Neural cell (in vitro differentiated cells): ENCODE data around the gene ZNHIT1.

ENCODE experiments used
- EP300 ChIP-seq: fragments of 450-650 bp; conservative IDR thresholded peaks from 2 replicates; pipeline ENCODE4 v1.6.1; 2014; ENCODE audit warnings: antibody characterized with exemption, mild to moderate bottlenecking, moderate library complexity; ENCODE audit not compliant: poor library complexity, severe bottlenecking
- EZH2 ChIP-seq: fragments of 200-600, 300-800 bp; shearing (Covaris generic), sonication (generic); IDR thresholded peaks from 2 replicates; pipeline ENCODE4 v1.6.1; 2014; ENCODE audit warnings: antibody characterized with exemption, low read length, borderline replicate concordance, mild to moderate bottlenecking; ENCODE audit not compliant: insufficient read depth, poor library complexity, severe bottlenecking
- POLR2AphosphoS5 ChIP-seq: IDR thresholded peaks from 2 replicates; pipeline ENCODE4 v1.6.1; 2012
- RAD21 ChIP-seq: fragments of 450-650 bp; conservative IDR thresholded peaks from 2 replicates; pipeline ENCODE4 v1.6.1; 2014; ENCODE audit warnings: antibody characterized with exemption, mild to moderate bottlenecking, moderate library complexity
- SMC3 ChIP-seq: fragments of 450-650 bp; conservative IDR thresholded peaks from 2 replicates; pipeline ENCODE4 v1.6.1; 2014; ENCODE audit warnings: antibody characterized with exemption, mild to moderate bottlenecking, moderate library complexity; ENCODE audit not compliant: poor library complexity
- TF ChIP-seq, protein P1 (sequence below): fragments of 450-650 bp; IDR thresholded peaks from 2 replicates; pipeline ENCODE4 v1.5.1; 2014; ENCODE audit warnings: antibody characterized with exemption, mild to moderate bottlenecking, moderate library complexity; ENCODE audit not compliant: poor library complexity, severe bottlenecking
- TF ChIP-seq, protein P2 (sequence below): IDR thresholded peaks from 2 replicates; pipeline ENCODE4 v1.6.1; 2012; ENCODE audit warnings: borderline replicate concordance

DNA sequence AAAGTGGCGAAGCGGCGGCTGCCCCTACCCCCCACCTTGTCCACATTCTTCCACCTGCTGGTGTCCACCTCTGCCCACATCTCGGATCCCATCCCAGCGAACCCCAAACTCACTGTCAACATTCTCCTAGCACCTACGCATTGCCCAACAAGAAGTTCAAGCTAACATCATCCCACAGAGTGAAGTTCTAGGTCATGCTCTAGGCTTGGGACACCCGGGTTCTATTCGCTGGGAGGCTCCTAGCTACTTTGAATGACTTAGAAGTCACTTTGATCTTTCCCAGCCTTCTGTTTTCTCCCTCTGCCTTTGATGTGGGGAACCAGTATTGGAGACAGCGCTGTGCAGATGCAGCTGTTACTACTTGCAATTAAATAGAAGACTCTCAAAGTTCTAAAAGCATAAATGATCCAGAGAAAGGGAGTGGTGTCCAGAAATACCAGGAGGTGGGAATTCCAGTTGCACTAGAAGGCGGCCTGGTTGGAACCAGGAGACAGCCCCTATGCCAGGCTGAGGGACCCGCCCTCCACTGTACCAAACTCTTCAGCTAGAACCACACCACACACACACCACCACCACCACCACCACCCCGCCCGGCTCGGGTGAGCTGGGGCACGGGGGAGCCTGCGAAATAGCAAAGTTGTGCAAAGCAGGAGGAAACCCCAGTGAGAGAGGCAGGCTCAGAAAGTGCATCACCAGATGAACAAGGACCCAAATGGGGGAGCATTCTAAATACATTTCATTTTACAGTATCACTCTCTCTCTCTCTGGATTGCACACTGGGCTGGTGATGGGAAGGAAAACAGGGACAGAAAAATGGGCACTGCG, 47.1 kb upstream of the ZNHIT1 start:
- TF ChIP-seq, protein P1, sequence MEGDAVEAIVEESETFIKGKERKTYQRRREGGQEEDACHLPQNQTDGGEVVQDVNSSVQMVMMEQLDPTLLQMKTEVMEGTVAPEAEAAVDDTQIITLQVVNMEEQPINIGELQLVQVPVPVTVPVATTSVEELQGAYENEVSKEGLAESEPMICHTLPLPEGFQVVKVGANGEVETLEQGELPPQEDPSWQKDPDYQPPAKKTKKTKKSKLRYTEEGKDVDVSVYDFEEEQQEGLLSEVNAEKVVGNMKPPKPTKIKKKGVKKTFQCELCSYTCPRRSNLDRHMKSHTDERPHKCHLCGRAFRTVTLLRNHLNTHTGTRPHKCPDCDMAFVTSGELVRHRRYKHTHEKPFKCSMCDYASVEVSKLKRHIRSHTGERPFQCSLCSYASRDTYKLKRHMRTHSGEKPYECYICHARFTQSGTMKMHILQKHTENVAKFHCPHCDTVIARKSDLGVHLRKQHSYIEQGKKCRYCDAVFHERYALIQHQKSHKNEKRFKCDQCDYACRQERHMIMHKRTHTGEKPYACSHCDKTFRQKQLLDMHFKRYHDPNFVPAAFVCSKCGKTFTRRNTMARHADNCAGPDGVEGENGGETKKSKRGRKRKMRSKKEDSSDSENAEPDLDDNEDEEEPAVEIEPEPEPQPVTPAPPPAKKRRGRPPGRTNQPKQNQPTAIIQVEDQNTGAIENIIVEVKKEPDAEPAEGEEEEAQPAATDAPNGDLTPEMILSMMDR: no peak
- TF ChIP-seq, protein P2, sequence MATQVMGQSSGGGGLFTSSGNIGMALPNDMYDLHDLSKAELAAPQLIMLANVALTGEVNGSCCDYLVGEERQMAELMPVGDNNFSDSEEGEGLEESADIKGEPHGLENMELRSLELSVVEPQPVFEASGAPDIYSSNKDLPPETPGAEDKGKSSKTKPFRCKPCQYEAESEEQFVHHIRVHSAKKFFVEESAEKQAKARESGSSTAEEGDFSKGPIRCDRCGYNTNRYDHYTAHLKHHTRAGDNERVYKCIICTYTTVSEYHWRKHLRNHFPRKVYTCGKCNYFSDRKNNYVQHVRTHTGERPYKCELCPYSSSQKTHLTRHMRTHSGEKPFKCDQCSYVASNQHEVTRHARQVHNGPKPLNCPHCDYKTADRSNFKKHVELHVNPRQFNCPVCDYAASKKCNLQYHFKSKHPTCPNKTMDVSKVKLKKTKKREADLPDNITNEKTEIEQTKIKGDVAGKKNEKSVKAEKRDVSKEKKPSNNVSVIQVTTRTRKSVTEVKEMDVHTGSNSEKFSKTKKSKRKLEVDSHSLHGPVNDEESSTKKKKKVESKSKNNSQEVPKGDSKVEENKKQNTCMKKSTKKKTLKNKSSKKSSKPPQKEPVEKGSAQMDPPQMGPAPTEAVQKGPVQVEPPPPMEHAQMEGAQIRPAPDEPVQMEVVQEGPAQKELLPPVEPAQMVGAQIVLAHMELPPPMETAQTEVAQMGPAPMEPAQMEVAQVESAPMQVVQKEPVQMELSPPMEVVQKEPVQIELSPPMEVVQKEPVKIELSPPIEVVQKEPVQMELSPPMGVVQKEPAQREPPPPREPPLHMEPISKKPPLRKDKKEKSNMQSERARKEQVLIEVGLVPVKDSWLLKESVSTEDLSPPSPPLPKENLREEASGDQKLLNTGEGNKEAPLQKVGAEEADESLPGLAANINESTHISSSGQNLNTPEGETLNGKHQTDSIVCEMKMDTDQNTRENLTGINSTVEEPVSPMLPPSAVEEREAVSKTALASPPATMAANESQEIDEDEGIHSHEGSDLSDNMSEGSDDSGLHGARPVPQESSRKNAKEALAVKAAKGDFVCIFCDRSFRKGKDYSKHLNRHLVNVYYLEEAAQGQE: no peak
- no peak for TF ChIP-seq EP300
- no peak for TF ChIP-seq EZH2
- no peak for TF ChIP-seq POLR2AphosphoS5
- no peak for TF ChIP-seq SMC3
- no peak for TF ChIP-seq RAD21
